ENCODE measurements around the gene SLCO4A1.

The SLCO4A1 gene

GRCh38 chr20:62674370-62674769 lies 32.1 kb downstream of the SLCO4A1 start:
- no peak for DNase-seq (ENCODE audit: low spot score)
- Histone ChIP-seq H2BK12ac (ENCODE audit: low read length) (no peak overlapping the region), H3K4me1 (ENCODE audit: control insufficient read depth in 2 of 2, insufficient read depth in 1 of 2, low read depth in 1 of 2, low read length in 2 of 2) (peaks cover 0 to 1% of the 10 kb centered on the region in 2 donors), H3K23ac (ENCODE audit: low read depth, low read length, poor library complexity) (peak overlapping the region; percentile 29), H2AFZ (ENCODE audit: low read length) (no peak overlapping the region), H2AK5ac (ENCODE audit: low read depth, low read length) (peak overlapping the region; percentile 83), H3K9ac (ENCODE audit: low read depth, low read length, poor library complexity) (no peak overlapping the region), H2BK15ac (ENCODE audit: low read length) (peak overlapping the region; percentile 38), H4K8ac (ENCODE audit: low read depth, low read length) (no peak overlapping the region), H3K18ac (ENCODE audit: low read length) (peak overlapping the region; percentile 19), H2BK120ac (ENCODE audit: low read depth, low read length) (no peak overlapping the region), H3K14ac (ENCODE audit: low read length) (peak overlapping the region; percentile 1), H3K36me3 (replicated peaks in 1 of 2; ENCODE audit: control insufficient read depth in 2 of 2, insufficient read depth in 2 of 2, low read length in 2 of 2) (no peaks in the 10 kb centered on the region), H2BK5ac (ENCODE audit: low read length) (peak overlapping the region; percentile 32), H3K4me3 (ENCODE audit: low read length in 2 of 2) (no peak overlapping the region), H3K9me3 (replicated peaks in 1 of 2; ENCODE audit: control insufficient read depth in 2 of 2, insufficient read depth in 1 of 2, low read depth in 1 of 2, low read length in 2 of 2) (peaks cover 0 to 4% of the 10 kb centered on the region in 2 donors), H3K27ac (replicated peaks; ENCODE audit: low read length) (no peak overlapping the region), H4K91ac (ENCODE audit: low read depth, low read length, poor library complexity) (no peak overlapping the region), H3K79me1 (ENCODE audit: low read depth, low read length) (peaks cover 3% of the 10 kb centered on the region), H3K4me2 (ENCODE audit: insufficient read depth, low read length, poor library complexity, severe bottlenecking) (no peak overlapping the region), H3K4ac (ENCODE audit: low read length) (no peak overlapping the region), H3K27me3 (ENCODE audit: control insufficient read depth in 3 of 3, insufficient read depth in 3 of 3, low read depth in 1 of 3, low read length in 3 of 3) (peaks cover 0 to 54% (median 0%) of the 10 kb centered on the region in 3 experiments)
- no CpG with 5 or more reads among the region's 11 CpGs for WGBS, 2 donors (ENCODE audit: extremely low coverage in 2 of 2, insufficient read length in 2 of 2, insufficient replicate concordance in 1 of 2)

DNA sequence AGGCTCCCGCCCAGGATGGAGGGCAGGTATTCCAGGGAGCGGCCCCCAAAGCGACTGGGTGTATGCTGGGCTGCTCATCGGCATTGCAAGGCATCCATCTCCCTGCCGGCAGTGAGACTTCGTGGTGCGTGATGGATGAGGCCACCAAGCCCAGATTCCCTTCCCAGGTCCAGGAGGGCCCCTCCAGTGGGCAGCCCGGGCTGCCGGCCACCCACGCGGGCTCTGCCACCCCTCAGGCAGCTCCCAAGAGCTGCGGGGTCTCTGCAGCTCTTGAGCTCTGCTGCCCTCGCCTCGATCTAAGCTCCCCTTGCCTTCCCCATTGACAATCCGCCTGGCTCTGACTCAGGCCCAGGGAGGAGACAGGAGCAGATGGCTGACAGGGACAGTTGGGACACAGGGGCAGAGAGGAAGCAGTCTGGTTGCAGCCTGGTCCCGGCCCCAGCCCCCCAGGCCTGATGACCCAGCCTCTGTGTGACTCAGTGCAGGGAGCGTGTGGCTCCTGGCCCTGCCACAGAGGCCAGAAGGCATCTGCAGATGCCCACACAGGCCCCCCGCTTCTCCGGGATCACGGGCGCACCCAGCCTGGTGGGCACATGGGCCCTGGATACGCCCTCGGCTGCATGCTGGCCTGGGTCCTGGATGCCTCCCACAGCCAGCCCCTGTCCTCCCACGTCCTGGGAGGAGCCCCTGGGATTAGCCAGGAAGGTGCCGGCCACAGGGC lies 33.0 kb downstream of the SLCO4A1 start:
- H3K4ac ChIP-seq (ENCODE audit: low read length): peak overlapping the region; percentile 37
- DNase-seq (ENCODE audit: low spot score): no peak
- H3K79me1 ChIP-seq (ENCODE audit: low read depth, low read length): peaks cover 3% of the 10 kb centered on the region
- peaks cover 6 to 7% of the 10 kb centered on the region in 2 donors for H3K9me3 ChIP-seq (replicated peaks in 1 of 2; ENCODE audit: control insufficient read depth in 2 of 2, insufficient read depth in 1 of 2, low read depth in 1 of 2, low read length in 2 of 2)
- peak overlapping the region; percentile 43 for H4K8ac ChIP-seq (ENCODE audit: low read depth, low read length)
- peak overlapping the region; percentile 83 for H2AK5ac ChIP-seq (ENCODE audit: low read depth, low read length)
- peak overlapping the region; percentile 18 for H2BK120ac ChIP-seq (ENCODE audit: low read depth, low read length)
- peak overlapping the region; percentile 70 for H3K18ac ChIP-seq (ENCODE audit: low read length)
- H3K4me3 ChIP-seq (ENCODE audit: low read length in 2 of 2): no peak overlapping the region
- H3K27ac ChIP-seq (replicated peaks; ENCODE audit: low read length): no peak overlapping the region
- WGBS, 2 donors (ENCODE audit: extremely low coverage in 2 of 2, insufficient read length in 2 of 2, insufficient replicate concordance in 1 of 2): no CpG with 5 or more reads among the region's 25 CpGs
- no peak overlapping the region for H3K4me2 ChIP-seq (ENCODE audit: insufficient read depth, low read length, poor library complexity, severe bottlenecking)
- peaks cover 0 to 1% of the 10 kb centered on the region in 2 donors for H3K4me1 ChIP-seq (ENCODE audit: control insufficient read depth in 2 of 2, insufficient read depth in 1 of 2, low read depth in 1 of 2, low read length in 2 of 2)
- H2BK12ac ChIP-seq (ENCODE audit: low read length): peak overlapping the region; percentile 97
- H4K91ac ChIP-seq (ENCODE audit: low read depth, low read length, poor library complexity): no peak overlapping the region
- H3K23ac ChIP-seq (ENCODE audit: low read depth, low read length, poor library complexity): peak overlapping the region; percentile 80
- H3K9ac ChIP-seq (ENCODE audit: low read depth, low read length, poor library complexity): no peak overlapping the region
- peak overlapping the region; percentile 71 for H3K14ac ChIP-seq (ENCODE audit: low read length)
- H2BK5ac ChIP-seq (ENCODE audit: low read length): peak overlapping the region; percentile 24
- peak overlapping the region; percentile 96 for H2BK15ac ChIP-seq (ENCODE audit: low read length)
- H2AFZ ChIP-seq (ENCODE audit: low read length): no peak overlapping the region
- no peaks in the 10 kb centered on the region for H3K36me3 ChIP-seq (replicated peaks in 1 of 2; ENCODE audit: control insufficient read depth in 2 of 2, insufficient read depth in 2 of 2, low read length in 2 of 2)
- peaks cover 0 to 51% (median 0%) of the 10 kb centered on the region in 3 experiments for H3K27me3 ChIP-seq (ENCODE audit: control insufficient read depth in 3 of 3, insufficient read depth in 3 of 3, low read depth in 1 of 3, low read length in 3 of 3)

- H3K4ac ChIP-seq (ENCODE audit: low read length): peak overlapping the region; percentile 37
- no peak overlapping the region for H4K8ac ChIP-seq (ENCODE audit: low read depth, low read length)
- peak overlapping the region; percentile 70 for H3K18ac ChIP-seq (ENCODE audit: low read length)
- H2BK12ac ChIP-seq (ENCODE audit: low read length): no peak overlapping the region
- H3K79me1 ChIP-seq (ENCODE audit: low read depth, low read length): peaks cover 3% of the 10 kb centered on the region
- no peaks in the 10 kb centered on the region for H3K4me1 ChIP-seq (ENCODE audit: control insufficient read depth in 2 of 2, insufficient read depth in 1 of 2, low read depth in 1 of 2, low read length in 2 of 2)
- H3K4me3 ChIP-seq (ENCODE audit: low read length in 2 of 2): no peak overlapping the region
- no CpG with 5 or more reads among the region's 14 CpGs for WGBS, 2 donors (ENCODE audit: extremely low coverage in 2 of 2, insufficient read length in 2 of 2, insufficient replicate concordance in 1 of 2)
- peaks cover 3 to 8% of the 10 kb centered on the region in 2 donors for H3K9me3 ChIP-seq (replicated peaks in 1 of 2; ENCODE audit: control insufficient read depth in 2 of 2, insufficient read depth in 1 of 2, low read depth in 1 of 2, low read length in 2 of 2)
- no peaks in the 10 kb centered on the region for H3K36me3 ChIP-seq (replicated peaks in 1 of 2; ENCODE audit: control insufficient read depth in 2 of 2, insufficient read depth in 2 of 2, low read length in 2 of 2)
- no peak overlapping the region for H3K14ac ChIP-seq (ENCODE audit: low read length)
- no peak overlapping the region for H2AFZ ChIP-seq (ENCODE audit: low read length)
- H2AK5ac ChIP-seq (ENCODE audit: low read depth, low read length): peak overlapping the region; percentile 83
- H2BK5ac ChIP-seq (ENCODE audit: low read length): no peak overlapping the region
- peaks cover 0 to 47% (median 0%) of the 10 kb centered on the region in 3 experiments for H3K27me3 ChIP-seq (ENCODE audit: control insufficient read depth in 3 of 3, insufficient read depth in 3 of 3, low read depth in 1 of 3, low read length in 3 of 3)
- H2BK120ac ChIP-seq (ENCODE audit: low read depth, low read length): no peak overlapping the region
- H3K27ac ChIP-seq (replicated peaks; ENCODE audit: low read length): no peak overlapping the region
- no peak for DNase-seq (ENCODE audit: low spot score)
- no peak overlapping the region for H2BK15ac ChIP-seq (ENCODE audit: low read length)
- no peak overlapping the region for H3K9ac ChIP-seq (ENCODE audit: low read depth, low read length, poor library complexity)
- H4K91ac ChIP-seq (ENCODE audit: low read depth, low read length, poor library complexity): no peak overlapping the region
- peak overlapping the region; percentile 80 for H3K23ac ChIP-seq (ENCODE audit: low read depth, low read length, poor library complexity)
- no peak overlapping the region for H3K4me2 ChIP-seq (ENCODE audit: insufficient read depth, low read length, poor library complexity, severe bottlenecking)
These were observed 33.6 kb downstream of the SLCO4A1 start for GRCh38 chr20:62675877-62676260.

DNA sequence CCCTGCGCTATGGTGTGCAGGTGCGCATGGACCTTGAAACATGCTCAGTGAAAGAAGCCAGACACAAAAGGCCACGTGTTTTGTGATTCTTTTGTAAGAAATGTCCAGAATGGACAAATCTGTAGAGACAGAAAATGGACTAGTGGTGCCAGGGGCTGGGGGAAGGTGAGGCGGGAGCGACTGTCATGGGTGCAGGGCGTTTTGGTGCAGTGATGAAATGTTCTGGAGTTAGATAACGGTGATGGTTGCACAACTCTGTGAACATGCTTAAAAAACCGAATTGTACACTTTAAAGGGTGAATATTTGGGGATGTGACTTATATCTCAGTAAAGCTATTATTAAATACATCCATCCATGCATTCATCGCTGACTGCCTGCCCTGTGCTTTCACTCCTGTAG lies 34.7 kb downstream of the SLCO4A1 start:
- H2BK5ac ChIP-seq (ENCODE audit: low read length): no peak overlapping the region
- H3K9ac ChIP-seq (ENCODE audit: low read depth, low read length, poor library complexity): no peak overlapping the region
- H3K27ac ChIP-seq (replicated peaks; ENCODE audit: low read length): no peak overlapping the region
- no peak overlapping the region for H3K4me2 ChIP-seq (ENCODE audit: insufficient read depth, low read length, poor library complexity, severe bottlenecking)
- H3K4me3 ChIP-seq (ENCODE audit: low read length in 2 of 2): no peak overlapping the region
- H3K23ac ChIP-seq (ENCODE audit: low read depth, low read length, poor library complexity): no peak overlapping the region
- DNase-seq (ENCODE audit: low spot score): no peak
- H3K9me3 ChIP-seq (replicated peaks in 1 of 2; ENCODE audit: control insufficient read depth in 2 of 2, insufficient read depth in 1 of 2, low read depth in 1 of 2, low read length in 2 of 2): peaks cover 3 to 8% of the 10 kb centered on the region in 2 donors
- peaks cover 0 to 41% (median 0%) of the 10 kb centered on the region in 3 experiments for H3K27me3 ChIP-seq (ENCODE audit: control insufficient read depth in 3 of 3, insufficient read depth in 3 of 3, low read depth in 1 of 3, low read length in 3 of 3)
- H4K8ac ChIP-seq (ENCODE audit: low read depth, low read length): no peak overlapping the region
- H3K14ac ChIP-seq (ENCODE audit: low read length): no peak overlapping the region
- H2BK15ac ChIP-seq (ENCODE audit: low read length): no peak overlapping the region
- no peak overlapping the region for H2BK120ac ChIP-seq (ENCODE audit: low read depth, low read length)
- no peak overlapping the region for H2BK12ac ChIP-seq (ENCODE audit: low read length)
- no peak overlapping the region for H4K91ac ChIP-seq (ENCODE audit: low read depth, low read length, poor library complexity)
- WGBS, 2 donors (ENCODE audit: extremely low coverage in 2 of 2, insufficient read length in 2 of 2, insufficient replicate concordance in 1 of 2): no CpG with 5 or more reads among the region's 9 CpGs
- no peak overlapping the region for H3K4ac ChIP-seq (ENCODE audit: low read length)
- peaks cover 3% of the 10 kb centered on the region for H3K79me1 ChIP-seq (ENCODE audit: low read depth, low read length)
- H3K36me3 ChIP-seq (replicated peaks in 1 of 2; ENCODE audit: control insufficient read depth in 2 of 2, insufficient read depth in 2 of 2, low read length in 2 of 2): no peaks in the 10 kb centered on the region
- H2AFZ ChIP-seq (ENCODE audit: low read length): no peak overlapping the region
- no peak overlapping the region for H3K18ac ChIP-seq (ENCODE audit: low read length)
- H3K4me1 ChIP-seq (ENCODE audit: control insufficient read depth in 2 of 2, insufficient read depth in 1 of 2, low read depth in 1 of 2, low read length in 2 of 2): no peaks in the 10 kb centered on the region
- H2AK5ac ChIP-seq (ENCODE audit: low read depth, low read length): no peak overlapping the region
